Tibial artery (tissue), 4 donors: Measurements from ENCODE around the gene ASGR1.

Experiments
- DNase-seq, 2 donors: peaks; one replicate each; pipeline ENCODE4 v3.0.0-alpha.2; 2019
- H3K27ac ChIP-seq, 2 donors: fragments of 200-600 bp; sonication (generic) in 1 of 2; 1 replicate in 1 of 2; 2 replicates in 1 of 2; pipeline ENCODE4 v1.5.1; 2018 to 2019; ENCODE audit warnings: mild to moderate bottlenecking in 1 of 2
- H3K27me3 ChIP-seq, 2 donors: fragments of 200-600 bp; sonication (generic) in 1 of 2; one replicate each; pipeline versions ENCODE4 v1.5.1 to v1.6.0; 2016 to 2019
- H3K36me3 ChIP-seq, 3 donors: fragments of 200-600 bp; sonication (generic) in 2 of 3; one replicate each; pipeline ENCODE4 v1.5.1; 2016 to 2019; ENCODE audit warnings: mild to moderate bottlenecking in 2 of 3
- H3K4me1 ChIP-seq, 4 donors: fragments of 200-600 bp; sonication (generic) in 2 of 4; 1 replicate in 3 of 4; 2 replicates in 1 of 4; pipeline ENCODE4 v1.5.1; 2016 to 2019
- H3K4me3 ChIP-seq, 2 donors: fragments of 200-600 bp; sonication (generic) in 1 of 2; 1 replicate in 1 of 2; 2 replicates in 1 of 2; pipeline ENCODE4 v1.5.1; 2018 to 2019; ENCODE audit warnings: mild to moderate bottlenecking in 2 of 2
- H3K9me3 ChIP-seq, 3 donors: fragments of 200-600 bp; sonication (generic) in 1 of 3; one replicate each; pipeline ENCODE4 v1.5.1; 2016 to 2019
- CTCF ChIP-seq, 2 experiments: fragments of 200-600 bp in 1 of 2; fragments of 450-650 bp in 1 of 2; IDR thresholded peaks; one replicate each; pipeline ENCODE4 v1.5.1; 2017 to 2019; ENCODE audit warnings: antibody characterized with exemption in 2 of 2, mild to moderate bottlenecking in 1 of 2, moderate library complexity in 1 of 2
- intact Hi-C: fragments of 100-400 bp; cut with DNase I; formaldehyde crosslinking; loops from one replicate; pipeline ENCODE4 v1.15.0; 2023; ENCODE audit warnings: low total_unique reads

The ASGR1 gene

DNA sequence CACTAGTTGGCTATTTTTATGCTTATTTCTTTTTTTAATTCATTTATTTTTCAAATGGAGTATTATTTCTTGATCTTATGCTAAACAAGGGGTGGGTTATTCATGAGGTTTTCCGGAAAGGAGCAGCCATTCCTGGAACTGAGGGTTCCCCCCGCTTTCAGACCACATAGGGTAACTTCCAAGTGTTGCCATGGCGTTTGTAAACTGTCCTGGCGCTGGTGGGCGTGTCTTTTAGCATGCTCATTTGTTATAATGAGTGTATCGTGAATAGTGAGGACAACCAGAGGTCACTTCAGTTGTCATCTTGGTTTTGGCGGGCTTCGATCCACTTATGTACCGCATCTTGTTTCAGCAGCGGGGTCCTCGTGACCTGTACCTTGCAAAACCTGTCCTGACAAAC lies 35.0 kb downstream of the ASGR1 start:
- Histone ChIP-seq H3K27ac (no peak overlapping the region), H3K36me3 (no peaks in the 10 kb centered on the region), H3K4me1 (no peaks in the 10 kb centered on the region), H3K27me3 (peaks cover 0 to 42% of the 10 kb centered on the region in 2 donors), H3K9me3 (no peaks in the 10 kb centered on the region), H3K4me3 (no peak overlapping the region)
- DNase-seq: no peak
- TF ChIP-seq CTCF (IDR thresholded peaks at IDR 0.05): no peak
- intact Hi-C loops: no loop called here

DNA sequence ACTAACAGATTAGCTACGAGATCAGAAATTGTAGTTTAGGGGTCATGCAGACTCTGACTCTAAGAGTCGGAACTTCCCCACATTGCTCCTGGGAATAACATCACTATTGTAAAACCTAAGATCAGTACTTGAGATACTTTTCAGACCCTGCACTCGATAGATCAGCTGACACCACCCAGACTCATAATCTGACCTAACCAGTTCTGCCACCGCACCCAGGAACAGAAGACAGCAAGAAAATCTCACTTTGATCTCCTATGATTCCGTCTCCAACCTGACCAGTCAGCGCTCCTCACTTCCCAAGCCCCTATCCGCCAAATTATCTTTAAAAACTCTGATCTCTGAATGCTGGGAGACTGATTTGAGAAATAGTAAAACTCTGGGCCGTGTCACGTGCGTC lies 37.3 kb downstream of the ASGR1 start:
- intact Hi-C loops: no loop called here
- peaks cover 0 to 59% of the 10 kb centered on the region in 2 donors for H3K27me3 ChIP-seq
- TF ChIP-seq CTCF (IDR thresholded peaks at IDR 0.05): no peak

GRCh38 chr17:7139400-7139799 lies 39.8 kb downstream of the ASGR1 start:
- Histone ChIP-seq H3K36me3 (no peaks in the 10 kb centered on the region), H3K27ac (no peak overlapping the region), H3K27me3 (peaks cover 0 to 63% of the 10 kb centered on the region in 2 donors), H3K4me3 (no peak overlapping the region), H3K9me3 (no peaks in the 10 kb centered on the region), H3K4me1 (no peaks in the 10 kb centered on the region)
- no peak for TF ChIP-seq CTCF (IDR thresholded peaks at IDR 0.05)
- no peak for DNase-seq
- intact Hi-C loops: loop anchor here (5.0 kb wide), 1 partner anchor 92 kb away; no protein-coding TSS in a partner anchor

More for the DNA sequence above, 37.3 kb downstream of the ASGR1 start:
- no peaks in the 10 kb centered on the region for H3K36me3 ChIP-seq
- no peaks in the 10 kb centered on the region for H3K9me3 ChIP-seq
- DNase-seq: no peak
- H3K4me3 ChIP-seq: no peak overlapping the region
- no peak overlapping the region for H3K27ac ChIP-seq
- H3K4me1 ChIP-seq: no peaks in the 10 kb centered on the region

DNA sequence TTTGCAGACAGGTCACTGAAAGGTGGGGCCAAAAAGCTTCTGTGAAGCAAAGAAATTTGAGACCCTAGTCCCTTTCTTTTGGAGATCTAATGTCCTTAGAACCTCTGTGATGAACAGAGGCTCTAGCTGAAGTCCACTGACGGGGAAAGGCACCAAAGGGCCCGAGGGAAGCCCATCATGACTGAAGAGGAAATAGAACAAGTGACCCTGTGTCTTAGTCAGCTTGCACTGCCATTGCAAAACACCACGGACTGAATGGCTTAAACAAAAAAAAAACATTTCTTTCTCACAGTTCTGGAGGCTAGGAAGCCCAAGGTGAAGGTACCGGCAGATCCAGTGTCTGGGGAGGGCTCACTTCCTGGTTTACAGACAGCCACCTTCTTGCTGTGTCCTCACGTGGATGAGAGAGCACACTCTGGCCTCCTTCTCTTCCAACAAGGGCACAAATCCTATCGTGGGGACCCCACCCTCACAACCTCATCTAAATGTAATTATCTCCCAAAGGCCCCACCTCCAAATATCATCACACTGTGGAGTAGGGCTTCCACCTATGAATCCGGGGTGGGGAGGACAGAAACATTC lies 40.3 kb downstream of the ASGR1 start:
- no peak for DNase-seq
- no peaks in the 10 kb centered on the region for H3K36me3 ChIP-seq
- no peak for TF ChIP-seq CTCF (IDR thresholded peaks at IDR 0.05)
- intact Hi-C loops: loop anchor here (5.0 kb wide), 1 partner anchor 92 kb away; no protein-coding TSS in a partner anchor
- no peaks in the 10 kb centered on the region for H3K4me1 ChIP-seq
- H3K4me3 ChIP-seq: no peak overlapping the region
- H3K27ac ChIP-seq: no peak overlapping the region
- H3K9me3 ChIP-seq: no peaks in the 10 kb centered on the region
- H3K27me3 ChIP-seq: peaks cover 0 to 68% of the 10 kb centered on the region in 2 donors

- TF ChIP-seq CTCF (IDR thresholded peaks at IDR 0.05): no peak
- no peaks in the 10 kb centered on the region for H3K4me1 ChIP-seq
- no peaks in the 10 kb centered on the region for H3K36me3 ChIP-seq
- H3K27ac ChIP-seq: no peak overlapping the region
- H3K9me3 ChIP-seq: no peaks in the 10 kb centered on the region
- intact Hi-C loops: loop anchor here (5.0 kb wide), 1 partner anchor 90 kb away; no protein-coding TSS in a partner anchor
- H3K4me3 ChIP-seq: no peak overlapping the region
- DNase-seq: peak in 1 of 2 donors; percentile 41
- H3K27me3 ChIP-seq: peaks cover 0 to 67% of the 10 kb centered on the region in 2 donors
Observed at GRCh38 chr17:7137171-7137943, 41.8 kb downstream of the ASGR1 start.
